ENCODE measurements around the gene CAMSAP2.

- TF ChIP-seq, protein P1, sequence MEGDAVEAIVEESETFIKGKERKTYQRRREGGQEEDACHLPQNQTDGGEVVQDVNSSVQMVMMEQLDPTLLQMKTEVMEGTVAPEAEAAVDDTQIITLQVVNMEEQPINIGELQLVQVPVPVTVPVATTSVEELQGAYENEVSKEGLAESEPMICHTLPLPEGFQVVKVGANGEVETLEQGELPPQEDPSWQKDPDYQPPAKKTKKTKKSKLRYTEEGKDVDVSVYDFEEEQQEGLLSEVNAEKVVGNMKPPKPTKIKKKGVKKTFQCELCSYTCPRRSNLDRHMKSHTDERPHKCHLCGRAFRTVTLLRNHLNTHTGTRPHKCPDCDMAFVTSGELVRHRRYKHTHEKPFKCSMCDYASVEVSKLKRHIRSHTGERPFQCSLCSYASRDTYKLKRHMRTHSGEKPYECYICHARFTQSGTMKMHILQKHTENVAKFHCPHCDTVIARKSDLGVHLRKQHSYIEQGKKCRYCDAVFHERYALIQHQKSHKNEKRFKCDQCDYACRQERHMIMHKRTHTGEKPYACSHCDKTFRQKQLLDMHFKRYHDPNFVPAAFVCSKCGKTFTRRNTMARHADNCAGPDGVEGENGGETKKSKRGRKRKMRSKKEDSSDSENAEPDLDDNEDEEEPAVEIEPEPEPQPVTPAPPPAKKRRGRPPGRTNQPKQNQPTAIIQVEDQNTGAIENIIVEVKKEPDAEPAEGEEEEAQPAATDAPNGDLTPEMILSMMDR (IDR thresholded peaks at IDR 0.05): no peak
- no peak for TF ChIP-seq EZH2 (IDR thresholded peaks at IDR 0.05)
Observed at GRCh38 chr1:200880212-200880611, 141.5 kb downstream of the CAMSAP2 start.

Data from neural progenitor cell (in vitro differentiated cells).